Left lobe of liver (tissue), 2 donors: Measurements from ENCODE around the gene GHDC. TPM values are rescaled to one million over a fixed set of nuclear protein-coding genes. Genes with fewer than 3 reads are reported as not detected.
"Not testable (repeated sequence)": the region's sequence is repeated elsewhere in the genome, so short reads cannot be mapped to it uniquely, and the experiment has no call there.

Experiments used
- ATAC-seq: fragments of 200-7000 bp; cut with Tn5 transposase; one replicate; pipeline ENCODE4 v1.9.1; 2020; ENCODE audit warnings: mild to moderate bottlenecking, moderate library complexity
- DNase-seq: peaks from one replicate; pipeline ENCODE4 v3.0.0-alpha.2; 2020; ENCODE audit warnings: low spot score
- total RNA-seq: library from RNA; stranded (reverse); gene quantifications from one replicate; pipeline ENCODE4 v1.2.1, GENCODE V29; 2021
- donor health status: DM: no; HTN: no; CAD: no; lungs with moderate emphysema.
- donor health status: DM: no; HTN: yes; CAD: no.

The GHDC gene
- total RNA-seq, 1 donor from 2014 or later = 15.7 TPM

GRCh38 chr17:42203354-42203753 lies 9.1 kb upstream of the GHDC start:
- DNase-seq = no peak
- no peak for ATAC-seq

- DNase-seq (no peak), ATAC-seq (no peak)
Measured at GRCh38 chr17:42202696-42203095, 8.4 kb upstream of the GHDC start.

- no peak for ATAC-seq
Measured at GRCh38 chr17:42202159-42202558, 7.9 kb upstream of the GHDC start.

DNA sequence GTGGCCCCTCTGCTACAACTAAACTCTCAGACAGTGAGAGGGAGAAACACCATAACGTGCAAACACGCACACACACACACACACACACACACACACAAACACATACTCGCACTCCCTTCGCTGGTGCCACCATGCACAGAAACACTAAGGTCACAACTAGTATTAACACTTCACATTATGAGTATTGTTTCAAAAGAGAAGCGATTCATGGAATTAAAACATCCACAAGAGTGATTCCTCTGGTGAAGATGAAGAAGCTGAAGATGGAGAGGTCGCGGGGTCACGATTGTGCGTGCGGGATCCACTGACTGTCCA lies 7.1 kb upstream of the GHDC start:
- ATAC-seq (peak; percentile 59), DNase-seq (no peak)

More at GRCh38 chr17:42202159-42202558, 7.9 kb upstream of the GHDC start:
- no peak for DNase-seq

DNA sequence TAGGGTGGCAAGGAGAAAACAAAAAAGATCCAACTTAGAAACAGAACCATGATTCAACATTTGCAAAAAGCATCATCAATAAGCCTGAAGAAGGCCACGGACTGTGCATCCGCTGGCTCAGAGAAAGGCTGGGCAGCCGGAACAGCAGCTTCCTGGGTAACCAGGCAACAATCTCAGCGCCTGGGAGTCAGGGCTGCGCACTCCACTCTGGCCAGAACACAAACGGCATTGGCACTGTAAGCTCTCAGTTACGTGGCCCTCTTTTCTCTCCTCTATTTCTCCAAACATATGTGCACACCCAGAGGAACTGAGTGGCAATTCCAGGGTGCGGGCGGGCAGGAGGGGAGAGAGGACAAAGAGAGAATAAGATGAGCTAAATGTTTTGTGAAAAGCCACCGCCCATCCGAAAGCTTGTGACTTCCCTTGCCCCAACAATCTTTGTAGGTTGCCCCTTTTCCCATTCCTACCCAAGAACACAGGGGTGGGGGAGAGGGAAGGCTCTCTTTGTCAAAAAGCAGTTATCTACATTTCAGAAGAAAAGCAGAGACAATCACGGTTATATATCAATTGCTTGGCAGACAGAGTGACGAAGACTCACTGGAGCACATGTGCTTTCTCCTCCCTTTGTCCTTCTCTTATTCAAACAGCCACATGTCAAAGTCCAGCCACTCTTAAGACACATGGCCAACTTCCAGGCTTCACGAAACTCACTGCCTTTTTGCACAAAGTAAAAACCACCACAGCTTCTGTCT lies 6.6 kb upstream of the GHDC start:
- ATAC-seq (peak; percentile 89), DNase-seq (peak; percentile 69)

DNA sequence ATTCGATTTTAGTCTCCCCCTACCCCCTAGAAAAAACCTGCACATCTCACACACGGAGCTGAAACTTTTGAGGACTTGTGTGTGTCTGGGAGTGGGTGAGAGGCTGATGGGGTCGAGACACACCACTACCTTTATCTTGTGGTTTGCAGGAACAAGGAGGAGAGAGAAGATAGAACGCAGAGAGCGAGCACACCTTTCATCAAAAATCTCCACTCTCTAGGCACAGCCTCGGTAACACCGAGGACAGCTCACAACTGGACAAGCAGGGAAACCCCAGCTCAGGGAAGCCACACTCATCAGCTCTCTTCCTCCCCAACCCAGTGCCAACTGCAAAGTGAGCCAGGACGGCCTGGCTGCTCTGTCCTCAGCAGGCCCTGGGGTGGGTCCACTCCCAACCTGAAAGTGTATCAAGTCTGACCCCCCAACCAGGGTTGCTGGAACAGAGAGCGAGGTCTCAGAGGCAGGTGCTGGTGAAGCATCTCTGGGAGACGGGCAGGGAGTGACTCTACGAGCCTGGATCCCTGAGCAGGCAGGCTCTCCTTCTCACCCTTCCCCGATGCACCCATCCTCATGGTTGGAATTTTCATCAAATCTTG lies 5.2 kb upstream of the GHDC start:
- ATAC-seq = no peak

DNA sequence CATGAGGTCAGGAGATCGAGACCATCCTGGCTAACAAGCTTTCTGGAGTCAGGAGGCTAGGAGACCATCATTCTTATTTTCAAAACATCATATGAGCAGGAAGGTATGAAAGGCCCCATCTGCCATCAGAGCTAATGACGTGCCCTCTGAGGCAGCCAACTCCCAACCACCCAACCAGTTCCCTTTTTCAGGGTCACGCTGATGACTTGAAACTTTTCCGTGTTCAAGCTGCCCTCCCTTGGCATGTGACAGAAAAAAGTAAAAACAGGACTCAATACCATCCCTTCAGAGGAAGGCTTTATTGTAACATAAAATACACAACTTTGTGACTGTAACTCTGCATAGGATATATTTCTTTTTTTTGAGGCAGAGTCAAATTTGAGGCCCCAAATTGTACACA lies 4.6 kb upstream of the GHDC start:
- ATAC-seq = no peak
- DNase-seq = no peak

More for the DNA sequence above, 5.2 kb upstream of the GHDC start:
- no peak for DNase-seq

- ATAC-seq = no peak
- DNase-seq = no peak
Measured at GRCh38 chr17:42197564-42198156, 3.4 kb upstream of the GHDC start.

DNA sequence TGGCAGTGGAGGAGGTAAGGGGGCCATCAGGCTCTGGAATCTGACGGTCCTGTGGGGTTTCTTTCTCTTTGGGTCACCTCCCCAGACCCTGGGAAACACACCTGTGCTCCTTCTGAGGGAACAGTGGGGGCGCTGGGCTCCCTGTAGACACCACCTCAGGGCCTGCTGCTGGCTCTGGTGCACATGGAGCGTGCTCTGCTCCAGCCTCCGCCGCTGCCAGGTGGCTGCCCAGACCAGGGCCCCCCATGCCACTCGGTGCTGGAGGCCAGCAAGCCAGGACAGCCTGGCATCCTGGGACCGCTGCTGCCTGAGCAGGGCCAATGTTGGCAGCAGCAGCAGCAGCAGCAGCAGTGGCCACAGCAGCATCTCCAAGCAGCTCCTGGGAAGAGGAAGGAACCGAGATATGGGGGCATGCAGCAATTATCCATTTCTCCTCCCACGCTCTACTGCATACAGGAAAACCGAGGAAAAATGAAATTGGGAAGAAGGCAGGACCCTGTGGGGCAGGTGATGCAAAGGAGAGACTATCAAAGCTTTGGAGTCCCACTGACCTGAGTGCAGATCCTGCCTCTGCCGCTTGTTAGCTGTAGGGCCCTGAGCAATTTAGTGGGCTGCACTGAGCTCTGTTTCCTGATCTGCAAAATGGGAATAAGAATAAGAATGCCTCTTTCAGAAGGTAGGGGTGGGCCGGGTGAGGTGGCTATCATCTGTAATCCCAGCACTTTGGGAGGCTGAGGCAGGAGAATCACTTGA lies 902 bp downstream of the GHDC start:
- ATAC-seq = no peak
- DNase-seq = no peak

DNA sequence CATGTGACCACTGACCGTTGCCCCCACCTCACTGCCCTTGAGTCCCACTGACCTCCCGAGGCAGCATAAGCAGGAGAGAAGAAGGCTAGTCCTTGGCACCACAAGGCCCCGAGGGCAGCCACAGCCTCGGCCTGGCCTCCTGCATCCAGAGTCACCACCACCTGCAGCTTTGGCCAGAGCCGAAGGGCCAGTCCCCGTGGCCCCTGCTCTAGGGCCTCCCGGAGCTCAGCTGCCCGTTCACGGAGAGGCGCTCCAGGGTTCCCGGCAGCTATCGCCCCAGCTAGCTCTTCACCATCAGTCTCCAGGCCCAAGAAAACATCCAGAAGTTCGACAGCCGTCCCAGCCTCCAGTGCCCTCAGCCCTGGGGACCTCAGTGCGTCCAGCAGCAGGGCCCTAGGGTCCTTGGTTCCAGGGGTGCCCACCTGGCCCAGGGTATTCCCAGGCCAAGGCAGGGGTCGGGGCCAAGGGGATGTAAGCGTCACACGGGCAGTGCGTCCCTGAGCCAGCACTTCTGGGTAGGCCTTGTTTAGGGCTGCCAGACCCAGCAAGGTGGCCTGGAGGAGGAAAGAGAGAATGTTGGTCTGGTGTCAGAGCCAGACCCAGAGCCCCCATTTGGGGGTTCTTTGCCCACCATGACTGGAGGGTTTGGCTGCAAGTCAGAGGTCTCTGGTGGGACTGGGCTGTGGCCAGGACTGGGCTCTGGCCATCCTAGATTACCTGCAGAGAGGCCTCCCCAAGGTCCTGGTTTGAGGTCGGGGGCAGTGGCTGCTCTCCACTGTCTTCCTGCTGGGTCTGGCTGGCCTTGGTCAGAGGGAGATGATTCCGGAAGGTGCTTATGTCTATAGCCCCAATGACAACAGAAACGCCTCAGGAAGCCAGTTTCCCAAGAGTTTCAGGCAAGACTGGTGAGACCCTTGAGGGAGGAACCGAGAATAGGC lies 1.8 kb downstream of the GHDC start:
- no peak for DNase-seq

GRCh38 chr17:42191275-42191608 lies 3.1 kb downstream of the GHDC start:
- ATAC-seq (no peak), DNase-seq (no peak)

More for the DNA sequence above, 1.8 kb downstream of the GHDC start:
- no peak for ATAC-seq

- DNase-seq = no peak
- no peak for ATAC-seq
Measured at GRCh38 chr17:42190491-42191274, 3.6 kb downstream of the GHDC start.

GRCh38 chr17:42189651-42189965 lies 4.7 kb downstream of the GHDC start:
- ATAC-seq (no peak), DNase-seq (no peak)

GRCh38 chr17:42188749-42189650 lies 5.3 kb downstream of the GHDC start:
- DNase-seq = no peak
- no peak for ATAC-seq

GRCh38 chr17:42187833-42188232 lies 6.5 kb downstream of the GHDC start:
- ATAC-seq (no peak), DNase-seq (no peak)

DNA sequence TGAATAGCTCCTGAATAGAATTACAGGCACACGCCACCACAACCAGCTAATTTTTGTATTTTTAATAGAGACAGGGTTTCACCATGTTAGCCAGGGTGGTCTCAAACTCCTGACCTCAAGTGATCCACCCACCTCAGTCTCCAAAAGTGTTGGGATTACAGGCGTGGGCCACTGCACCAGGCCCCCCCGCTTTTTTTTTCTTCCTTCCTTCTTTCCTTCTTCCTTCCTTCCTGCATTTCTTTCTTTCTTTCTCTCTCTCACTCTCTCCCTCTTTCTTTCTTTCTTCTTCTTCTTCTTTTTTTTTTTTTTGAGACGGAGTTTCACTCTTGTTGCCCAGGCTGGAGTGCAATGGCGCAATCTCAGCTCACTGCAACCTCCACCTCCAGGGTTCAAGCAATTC lies 8.1 kb downstream of the GHDC start:
- ATAC-seq, DNase-seq: not testable (repeated sequence)

DNA sequence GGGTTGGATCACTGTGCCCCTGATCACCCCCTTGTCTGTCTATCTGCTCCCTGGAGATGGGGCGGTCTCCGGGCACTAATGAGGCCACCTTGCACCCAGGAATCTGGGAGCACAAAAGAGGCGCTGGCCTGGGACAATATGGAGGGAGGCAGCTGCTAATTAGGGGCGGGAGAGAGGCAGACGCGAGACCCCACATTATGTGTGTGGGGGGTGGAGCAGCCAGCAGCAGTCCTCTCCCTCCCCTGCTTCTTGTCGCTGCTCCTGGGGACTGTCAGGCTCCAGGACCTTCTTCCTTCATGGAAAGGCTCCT lies 8.7 kb downstream of the GHDC start:
- DNase-seq = no peak
- no peak for ATAC-seq

DNA sequence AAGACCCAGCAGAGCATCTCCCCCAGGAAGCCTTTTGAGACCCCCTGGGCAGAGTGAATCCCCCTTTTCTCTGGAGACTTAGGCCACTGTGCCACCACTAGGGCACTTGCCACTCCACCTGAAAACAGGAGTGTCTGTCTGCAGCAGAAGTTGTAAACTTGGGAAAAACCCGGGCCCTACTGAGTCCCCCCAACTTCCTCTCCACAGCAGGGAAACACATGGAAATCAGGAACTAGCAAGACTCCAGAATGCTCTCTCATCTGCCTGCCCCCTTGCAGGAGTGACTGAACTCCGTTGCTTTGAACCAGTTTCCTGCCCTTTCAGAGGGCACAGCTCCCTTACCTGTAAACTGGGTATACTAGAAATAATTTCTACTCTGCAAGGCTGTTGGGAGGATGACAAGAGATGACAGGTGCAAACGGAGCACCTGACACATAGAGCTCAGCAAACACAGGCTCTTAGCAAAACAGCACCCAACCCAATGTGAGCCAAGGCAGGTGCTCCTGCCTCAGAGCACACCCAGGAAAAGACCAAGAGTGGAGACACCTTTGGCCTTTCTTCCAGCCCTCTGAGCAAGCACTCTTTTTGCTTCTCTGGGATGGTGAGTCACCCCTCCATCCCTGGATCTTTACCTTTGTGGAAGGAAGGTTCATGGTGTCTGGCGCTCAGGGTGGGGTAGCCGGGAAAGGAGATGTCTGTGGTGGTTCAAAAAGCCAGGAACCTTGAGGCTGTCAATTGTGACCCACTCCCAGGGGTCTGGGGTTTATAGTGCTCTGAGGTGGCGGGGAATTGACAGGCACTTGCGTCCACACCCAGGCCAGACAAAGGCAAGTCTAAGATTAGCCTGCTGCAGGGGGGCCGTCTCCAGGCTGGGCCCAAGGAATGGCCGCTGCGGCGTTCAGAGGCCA lies 9.3 kb downstream of the GHDC start, which contains the start of gene HCRT:
HCRT (minus strand) TSS at position 740 of the 908 bp plus-strand sequence; CDS start at position 653, 87 bp downstream.
- DNase-seq (no peak), ATAC-seq (no peak)
